HG02840 (cell line): ENCODE measurements around the gene PDE4C.

Experiments
- ATAC-seq: cut with Tn5 transposase; IDR thresholded peaks from one replicate; pipeline ENCODE4 v1.9.1; 2021; ENCODE audit warnings: mild to moderate bottlenecking, moderate library complexity, moderate number of reproducible peaks; ENCODE audit not compliant: unreplicated experiment, low FRiP score

Gene PDE4C

GRCh38 chr19:18225702-18226468 lies at the start of gene PDE4C:
Gene PDE4C (minus strand): TSS chr19:18226438. CDS start chr19:18226415, 23 bp downstream.
- no peak for ATAC-seq

DNA sequence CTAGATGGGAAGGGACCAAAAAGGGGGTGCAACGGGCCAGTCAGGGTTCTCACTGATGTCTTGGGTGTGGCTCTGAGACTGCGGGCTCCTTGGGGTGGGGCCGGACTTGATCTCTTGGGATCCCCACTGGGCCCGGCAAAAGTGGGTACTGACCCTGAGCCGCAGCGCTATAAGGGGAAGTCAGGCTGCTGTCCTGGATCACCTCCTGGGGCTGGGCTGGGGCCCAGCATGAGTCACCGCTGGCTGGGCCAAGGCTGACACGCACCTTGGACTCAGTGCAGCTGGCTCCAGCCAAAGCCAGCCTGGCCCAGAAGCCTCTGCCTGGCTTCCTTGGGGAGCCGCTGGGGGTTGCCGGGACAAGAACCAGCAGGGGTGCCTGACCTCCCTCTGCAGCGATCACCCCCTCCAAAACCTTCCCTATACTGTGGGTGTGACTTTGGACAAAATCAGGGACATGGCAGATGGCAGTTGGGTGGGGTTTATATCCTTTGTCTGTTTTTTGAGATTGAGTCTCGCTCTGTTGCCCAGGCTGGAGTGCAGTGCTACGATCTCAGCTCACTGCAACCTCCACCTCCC lies 48.6 kb upstream of the PDE4C start:
- no peak for ATAC-seq

GRCh38 chr19:18274219-18274780 lies 48.1 kb upstream of the PDE4C start, which contains the start of gene IQCN:
Gene IQCN (minus strand): TSS chr19:18274452. CDS start chr19:18269478, 4,974 bp downstream.
- no peak for ATAC-seq

DNA sequence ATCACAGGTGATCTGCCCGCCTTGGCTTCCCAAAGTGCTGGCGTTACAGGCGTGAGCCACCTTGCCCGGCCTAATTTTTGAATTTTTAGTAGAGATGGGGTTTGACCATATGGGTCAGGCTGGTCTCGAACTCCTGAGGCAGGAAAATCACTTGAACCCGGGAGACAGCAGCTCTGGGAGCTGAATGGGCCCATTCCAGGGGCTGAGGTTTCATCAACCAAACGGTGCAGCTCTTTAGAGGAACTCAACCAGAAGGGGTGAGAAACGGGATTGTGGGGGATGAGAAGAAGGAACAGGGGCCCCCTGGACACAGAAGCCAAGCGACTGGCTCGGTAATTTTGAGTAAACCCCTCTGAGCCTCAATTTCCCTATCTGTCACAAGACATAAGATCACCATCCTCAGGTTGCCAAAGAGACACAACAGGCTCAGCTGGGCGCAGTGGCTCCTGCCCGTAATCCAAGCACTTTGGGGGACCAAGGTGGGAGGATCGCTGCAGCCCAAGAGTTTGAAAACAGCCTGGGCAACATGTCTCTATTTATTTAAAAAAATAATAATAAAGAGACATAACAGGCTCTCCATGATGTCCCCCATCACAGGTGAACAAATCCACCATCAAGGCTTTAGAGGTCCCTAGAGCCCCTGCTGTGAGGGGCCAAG lies 47.5 kb upstream of the PDE4C start:
- no peak for ATAC-seq

GRCh38 chr19:18271433-18271841 lies 45.2 kb upstream of the PDE4C start:
- no peak for ATAC-seq

DNA sequence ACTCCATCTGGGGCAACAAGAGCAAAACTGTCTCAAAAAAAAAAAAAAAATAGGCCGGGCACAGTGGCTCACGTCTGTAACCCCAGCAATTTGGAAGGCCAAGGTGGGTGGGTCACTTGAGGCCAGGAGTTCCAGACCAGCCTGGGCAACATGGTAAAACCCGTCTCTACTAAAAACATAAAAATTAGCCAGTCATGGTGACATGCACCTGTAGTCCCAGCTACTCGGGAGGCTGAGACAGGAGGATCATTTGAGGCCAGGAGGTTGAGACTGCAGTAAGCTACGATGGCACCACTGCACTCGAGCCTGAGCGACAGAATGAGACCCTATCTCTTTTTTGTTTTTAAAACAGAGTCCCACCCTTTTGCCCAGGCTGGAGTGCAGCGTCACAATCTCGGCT lies 44.1 kb upstream of the PDE4C start:
- ATAC-seq, result no peak

- ATAC-seq, result no peak
Observed at GRCh38 chr19:18269070-18269723, 43.0 kb upstream of the PDE4C start.

- ATAC-seq, result no peak
Observed at GRCh38 chr19:18266771-18267686, 40.8 kb upstream of the PDE4C start.

GRCh38 chr19:18265582-18265981 lies 39.3 kb upstream of the PDE4C start:
- ATAC-seq, result no peak

DNA sequence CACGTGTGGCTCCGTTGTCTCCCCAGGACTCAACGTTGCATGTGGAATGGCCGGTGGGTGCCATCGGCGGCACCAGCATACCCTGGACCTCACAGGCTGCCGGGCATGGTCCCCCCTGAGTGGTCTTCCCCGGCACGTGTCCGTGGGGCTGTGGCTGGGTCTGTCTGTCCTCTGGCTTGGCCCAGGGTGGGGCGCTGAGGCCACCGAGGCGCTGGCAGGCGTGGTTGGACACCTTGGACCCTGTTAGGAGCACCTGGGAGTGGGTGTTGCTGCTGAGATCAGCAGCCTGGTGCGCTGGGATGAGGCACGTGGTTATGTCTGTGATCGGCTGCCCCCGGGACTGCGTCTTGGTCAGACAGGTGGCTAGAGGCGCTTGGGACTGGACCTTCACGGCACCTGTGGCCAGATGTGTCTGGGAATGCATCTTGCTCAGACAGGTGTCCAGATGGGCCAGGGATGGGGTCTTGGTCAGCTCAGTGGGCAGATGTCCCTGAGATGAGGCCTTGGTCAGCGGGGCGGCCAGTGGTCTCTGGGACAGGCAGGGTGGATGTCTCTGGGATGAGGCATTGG lies 38.8 kb upstream of the PDE4C start:
- no peak for ATAC-seq

DNA sequence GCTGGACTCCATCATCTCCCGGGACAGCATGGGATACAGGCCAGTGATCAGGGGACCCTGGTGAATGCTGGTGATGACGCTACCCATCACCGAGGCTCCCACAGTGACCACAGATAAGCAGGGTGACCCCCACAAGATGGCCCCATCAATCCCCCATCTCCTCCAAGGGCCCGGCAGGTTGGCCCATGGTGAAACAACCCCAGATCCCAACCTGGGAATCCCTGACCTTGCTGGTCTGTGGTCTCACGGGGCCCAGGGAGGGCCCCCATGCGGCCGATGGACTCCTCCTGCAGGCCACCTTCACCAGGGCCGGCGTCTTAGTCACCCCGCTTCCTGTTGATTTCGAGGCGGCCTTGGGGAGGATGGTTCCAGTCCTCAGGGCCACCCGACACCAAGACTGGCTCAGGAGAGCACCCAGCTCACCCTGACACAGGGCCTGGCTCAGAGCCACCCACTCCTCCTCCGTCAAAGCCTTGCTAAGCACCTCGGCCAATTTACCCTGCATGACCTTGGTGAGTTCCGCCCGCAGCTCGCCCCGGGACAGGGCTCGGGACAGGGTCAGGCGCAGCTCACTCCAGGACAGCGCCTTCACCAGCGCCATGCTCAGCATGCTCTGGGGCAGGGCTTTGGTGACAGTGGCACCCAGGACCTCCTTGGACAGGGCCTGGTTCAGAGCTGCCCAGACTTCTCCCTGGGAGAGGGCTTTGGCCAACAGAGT lies 38.1 kb upstream of the PDE4C start:
- no peak for ATAC-seq

DNA sequence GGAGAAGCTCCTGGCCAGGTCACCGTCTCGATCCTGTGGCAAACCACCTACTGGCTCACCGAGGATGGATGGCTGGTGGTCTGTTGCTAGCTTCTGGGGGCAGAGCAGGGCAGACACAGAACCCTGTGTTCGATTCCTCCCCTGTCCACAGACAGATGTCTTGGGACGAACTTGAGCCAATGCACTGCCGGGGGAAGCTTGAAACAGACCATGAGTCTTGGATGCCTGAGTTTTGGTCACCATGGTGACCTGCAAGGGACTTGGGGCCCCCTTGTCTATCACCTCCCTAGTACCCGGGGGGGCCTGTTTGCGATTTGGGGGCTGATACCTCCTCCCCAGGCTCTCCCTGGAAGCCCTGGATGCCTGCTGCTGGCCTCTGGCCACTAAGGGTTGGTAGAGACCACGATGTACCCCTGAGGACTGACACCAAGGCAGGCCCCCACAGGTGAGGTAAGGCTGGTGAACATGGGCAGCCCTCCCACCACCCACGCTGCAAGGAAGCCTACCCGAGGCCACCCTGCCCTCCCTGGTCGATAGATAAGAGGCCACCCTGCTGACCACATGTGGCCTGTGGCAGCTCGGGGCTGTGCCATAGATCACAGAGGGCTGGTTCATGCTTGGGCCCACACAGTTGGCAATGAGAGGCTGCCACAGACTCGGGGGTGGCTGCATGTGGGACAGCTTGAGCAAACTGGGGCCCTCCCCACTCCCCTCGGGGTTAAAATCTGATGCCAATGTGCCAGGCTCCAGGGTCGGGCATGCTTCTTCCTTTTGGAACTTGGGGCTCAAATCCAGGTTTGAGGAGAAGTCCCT lies 37.3 kb upstream of the PDE4C start:
- no peak for ATAC-seq

GRCh38 chr19:18262917-18263316 lies 36.7 kb upstream of the PDE4C start:
- no peak for ATAC-seq

GRCh38 chr19:18262144-18262543 lies 35.9 kb upstream of the PDE4C start:
- ATAC-seq, result no peak

GRCh38 chr19:18261474-18261873 lies 35.2 kb upstream of the PDE4C start:
- ATAC-seq, result no peak

DNA sequence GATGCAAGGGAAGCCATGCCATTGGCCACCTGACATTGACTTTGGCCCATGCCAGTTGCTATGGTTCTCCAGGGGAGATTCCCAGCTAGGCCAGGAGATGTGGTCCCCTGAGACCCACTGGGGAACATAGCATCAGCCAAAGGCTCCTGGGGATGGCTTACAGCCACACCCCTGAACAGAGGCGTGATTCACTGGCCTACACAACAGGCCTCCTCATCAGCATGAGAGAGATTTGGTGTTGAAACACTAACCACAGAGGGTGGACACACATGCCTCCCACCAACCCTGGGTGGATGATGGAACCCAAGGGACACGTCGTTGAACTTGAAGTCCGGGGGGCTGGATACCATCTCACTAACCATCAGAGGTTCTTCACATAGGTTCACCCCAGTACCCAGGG lies 33.7 kb upstream of the PDE4C start:
- ATAC-seq, result no peak

- no peak for ATAC-seq
Observed at GRCh38 chr19:18257503-18258470, 31.5 kb upstream of the PDE4C start.
